Body of pancreas (tissue), 4 donors: ENCODE results near the gene LRRC2.

Experiments
- CTCF ChIP-seq, 7 experiments: fragments of 450-650 bp in 4 of 7; fragments of 200-600 bp in 3 of 7; sonication (generic) in 3 of 7; IDR thresholded peaks; one replicate each; pipeline ENCODE4 v1.5.1; 2016 to 2019; ENCODE audit warnings: antibody characterized with exemption in 7 of 7
- POLR2A ChIP-seq, 3 donors: fragments of 450-650 bp; IDR thresholded peaks; one replicate each; pipeline ENCODE4 v1.6.1; 2016; ENCODE audit warnings: antibody characterized with exemption in 3 of 3, mild to moderate bottlenecking in 2 of 3

GRCh38 chr3:46580675-46581074 lies 14.6 kb upstream of the LRRC2 start:
- TF ChIP-seq CTCF (IDR thresholded peaks at IDR 0.05) (no peak), POLR2A (IDR thresholded peaks at IDR 0.05) (no peak)
